GM23338 (cell line): ENCODE results near the gene RBKS. TPM values are rescaled to one million over a fixed set of nuclear protein-coding genes. Genes with fewer than 3 reads are reported as not detected.

Source experiments
- ATAC-seq: fragments of 200-7000 bp; cut with Tn5 transposase; 3 replicates; pipeline ENCODE4 v1.9.1; 2020
- DNase-seq: peaks from one replicate; pipeline ENCODE4 v3.0.0-alpha.2; 2015; ENCODE audit warnings: low spot score
- H2AFZ ChIP-seq: fragments of 200-600 bp; sonication (generic); 2 replicates; pipeline ENCODE4 v1.8.0; 2016; ENCODE audit warnings: antibody characterized with exemption, mild to moderate bottlenecking, moderate library complexity
- H3F3A ChIP-seq: fragments of 200-600 bp; sonication (generic); replicated peaks from 2 replicates; pipeline ENCODE4 v1.8.0; 2017; ENCODE audit warnings: antibody characterized with exemption, mixed run types, low read depth
- H3K27ac ChIP-seq: fragments of 200-600 bp; sonication (generic); 2 replicates; pipeline ENCODE4 v1.6.1; 2016; ENCODE audit warnings: low read depth
- H3K27me3 ChIP-seq: fragments of 200-600 bp; sonication (generic); 2 replicates; pipeline ENCODE4 v1.8.0; 2016; ENCODE audit warnings: mild to moderate bottlenecking, mixed run types, moderate library complexity; ENCODE audit not compliant: insufficient read depth
- H3K36me3 ChIP-seq: fragments of 200-600 bp; sonication (generic); 2 replicates; pipeline ENCODE4 v1.8.0; 2016; ENCODE audit warnings: mild to moderate bottlenecking; ENCODE audit not compliant: insufficient read depth
- H3K4me1 ChIP-seq: fragments of 200-600 bp; sonication (generic); 2 replicates; pipeline ENCODE4 v1.8.0; 2016; ENCODE audit warnings: mild to moderate bottlenecking, moderate library complexity; ENCODE audit not compliant: insufficient read depth
- H3K4me2 ChIP-seq: fragments of 200-600 bp; sonication (generic); 2 replicates; pipeline ENCODE4 v1.7.1; 2017; ENCODE audit warnings: mixed run types
- H3K4me3 ChIP-seq: fragments of 200-600 bp; sonication (generic); 2 replicates; pipeline ENCODE4 v1.6.1; 2016; ENCODE audit warnings: mixed run types
- H3K79me2 ChIP-seq: fragments of 200-600 bp; sonication (generic); replicated peaks from 2 replicates; pipeline ENCODE4 v1.8.0; 2017; ENCODE audit warnings: mild to moderate bottlenecking; ENCODE audit not compliant: insufficient read depth
- H3K9me2 ChIP-seq: fragments of 200-600 bp; sonication (generic); 2 replicates; pipeline ENCODE4 v1.8.0; 2017; ENCODE audit not compliant: insufficient read depth
- H4K20me1 ChIP-seq: fragments of 200-600 bp; sonication (generic); replicated peaks from 2 replicates; pipeline ENCODE4 v1.8.0; 2017; ENCODE audit warnings: mild to moderate bottlenecking; ENCODE audit not compliant: insufficient read depth
- H3K27ac Mint-ChIP-seq: 2 replicates; pipeline ENCODE4 v1.8.0; 2020; ENCODE audit warnings: inconsistent platforms, mild to moderate bottlenecking, moderate library complexity, mixed read lengths
- H3K27me3 Mint-ChIP-seq: 3 replicates; pipeline ENCODE4 v1.8.0; 2022; ENCODE audit warnings: low read depth, mild to moderate bottlenecking, moderate library complexity, mixed read lengths, inconsistent platforms; ENCODE audit not compliant: insufficient read depth, poor library complexity
- H3K36me3 Mint-ChIP-seq: 3 replicates; pipeline ENCODE4 v1.8.0; 2021; ENCODE audit warnings: low read depth, mild to moderate bottlenecking, inconsistent platforms, moderate library complexity, mixed read lengths
- H3K4me1 Mint-ChIP-seq: 3 replicates; pipeline ENCODE4 v1.8.0; 2020; ENCODE audit warnings: mild to moderate bottlenecking, inconsistent platforms, mixed read lengths
- H3K4me3 Mint-ChIP-seq: 3 replicates; pipeline ENCODE4 v1.8.0; 2021; ENCODE audit warnings: moderate library complexity, mild to moderate bottlenecking, inconsistent platforms, mixed read lengths
- H3K9me3 Mint-ChIP-seq: 3 replicates; pipeline ENCODE4 v1.8.0; 2020; ENCODE audit warnings: moderate library complexity, mild to moderate bottlenecking, inconsistent platforms, mixed read lengths
- CREB1 ChIP-seq: fragments of 250-450 bp; sonication (Bioruptor Pico); IDR thresholded peaks from 2 replicates; pipeline ENCODE4 v1.5.0; 2020; ENCODE audit warnings: low read depth, mild to moderate bottlenecking, moderate library complexity
- CTCF ChIP-seq, 2 experiments: fragments of 200-600 bp in 1 of 2; sonication (generic) in 1 of 2; conservative IDR thresholded peaks; 2 replicates each; pipeline versions ENCODE4 v1.5.1 to v1.6.1; 2016 to 2017; ENCODE audit warnings: antibody characterized with exemption in 2 of 2, low read depth in 2 of 2, mild to moderate bottlenecking in 2 of 2, moderate library complexity in 1 of 2
- ETS1 ChIP-seq: IDR thresholded peaks from 2 replicates; pipeline ENCODE4 v1.6.1; 2016; ENCODE audit warnings: antibody characterized with exemption
- EZH2 ChIP-seq: fragments of 200-600 bp; sonication (generic); IDR thresholded peaks from one replicate; pipeline ENCODE4 v1.8.0; 2017; ENCODE audit warnings: antibody characterized with exemption, mild to moderate bottlenecking, low read depth; ENCODE audit not compliant: unreplicated experiment
- POLR2AphosphoS5 ChIP-seq: IDR thresholded peaks from 2 replicates; pipeline ENCODE4 v1.6.1; 2016; ENCODE audit warnings: antibody characterized with exemption, low read depth
- REST ChIP-seq: IDR thresholded peaks from one replicate; pipeline ENCODE4 v1.6.1; 2018; ENCODE audit warnings: antibody characterized with exemption; ENCODE audit not compliant: unreplicated experiment
- STAT1 ChIP-seq: IDR thresholded peaks from one replicate; pipeline ENCODE4 v1.6.1; 2016; ENCODE audit warnings: antibody characterized with exemption; ENCODE audit not compliant: unreplicated experiment
- polyA plus RNA-seq: library from polyadenylated mRNA; unstranded; fragments of >200 nt; fragmentation: Nextera tagmentation; extraction: Ambion mirVana; gene quantifications from 2 replicates; pipeline ENCODE4 v1.2.1, GENCODE V29; 2016
- total RNA-seq: library from RNA; depleted of rRNA; stranded (reverse); fragments of >200 nt; shearing (Covaris generic); gene quantifications from 2 replicates; pipeline ENCODE4 v1.2.3, GENCODE V29; 2014

RBKS gene
- total and polyA plus RNA-seq, 2 experiments from 2014 or later = 1.3 to 1.5 TPM

GRCh38 chr2:27802547-27802946, 87.6 kb downstream of the RBKS start (continued):
- TF ChIP-seq REST = no peak
- TF ChIP-seq STAT1 = no peak
- no peak for TF ChIP-seq CTCF (conservative IDR thresholded peaks at IDR 0.05; ENCODE audit: low read depth in 2 of 2)
- TF ChIP-seq POLR2AphosphoS5 = no peak
- TF ChIP-seq ETS1 = no peak
- TF ChIP-seq EZH2 = no peak

GRCh38 chr2:27800856-27801255, 89.3 kb downstream of the RBKS start:
- Histone ChIP-seq H3K4me3 (no peak overlapping the region), H4K20me1 (no peaks in the 10 kb centered on the region), H3K9me2 (no peaks in the 10 kb centered on the region), H2AFZ (no peak overlapping the region), H3K79me2 (no peaks in the 10 kb centered on the region), H3K36me3 (no peaks in the 10 kb centered on the region), H3F3A (no peaks in the 10 kb centered on the region), H3K27ac (no peak overlapping the region), H3K4me2 (no peak overlapping the region), H3K27me3 (no peaks in the 10 kb centered on the region), H3K4me1 (no peaks in the 10 kb centered on the region)
- TF ChIP-seq CREB1 (CRISPR knock-in tag) = no peak
- no peak for TF ChIP-seq ETS1
- peaks cover 3% of the 10 kb centered on the region for H3K27me3 Mint-ChIP-seq
- no peaks in the 10 kb centered on the region for H3K36me3 Mint-ChIP-seq
- ATAC-seq = no peak
- no peak overlapping the region for H3K4me3 Mint-ChIP-seq
- DNase-seq = no peak
- no peak overlapping the region; the same call in 1 of the 2 replicates for H3K27ac Mint-ChIP-seq
- no peaks in the 10 kb centered on the region; the same call in 2 of the 3 replicates for H3K9me3 Mint-ChIP-seq
- H3K4me1 Mint-ChIP-seq = no peaks in the 10 kb centered on the region
